Measurements from ENCODE around the gene PTH1R. TPM values are rescaled to one million over a fixed set of nuclear protein-coding genes. Genes with fewer than 3 reads are reported as not detected.
A peak's percentile ranks its signal among the peaks of the same experiment; 100 is the strongest.

Gene PTH1R
- total and polyA plus RNA-seq, 10 of the 15 experiments (the other 5 are each of a cell fraction or from before 2014, with no cell fraction given), result not detected

DNA sequence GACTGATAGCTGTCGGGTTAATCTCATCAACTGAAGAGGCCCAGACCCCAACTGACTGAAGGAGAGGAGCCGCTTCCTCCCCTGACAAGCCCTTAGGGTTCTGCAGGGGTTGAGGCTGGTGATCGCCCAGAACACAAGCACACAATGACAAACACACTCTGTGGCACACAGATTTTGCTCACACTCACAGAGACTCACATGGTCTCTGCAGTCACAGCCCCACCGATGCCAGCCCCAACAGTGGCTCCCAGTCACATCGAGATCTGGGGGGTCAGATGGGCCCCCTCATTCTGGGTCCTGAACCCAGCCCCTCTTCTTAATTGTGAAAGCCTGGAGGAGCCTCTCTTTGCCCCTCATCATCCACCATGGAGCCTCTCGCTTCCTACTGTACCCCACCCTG is 16.7 kb downstream of the PTH1R start:
- Histone ChIP-seq H4K20me1 (ENCODE audit: control insufficient read depth, insufficient read depth) (peaks cover 3% of the 10 kb centered on the region; the same call in 1 of the 2 replicates), H3K4me3 (no peak overlapping the region), H3K79me2 (ENCODE audit: control insufficient read depth, insufficient read depth, low read length) (no peaks in the 10 kb centered on the region), H3K4me2 (ENCODE audit: control insufficient read depth, insufficient read depth) (no peak overlapping the region), H2AFZ (ENCODE audit: control insufficient read depth, low read depth, low read length) (no peak overlapping the region), H3K9ac (ENCODE audit: control insufficient read depth, insufficient read depth, low read length) (no peak overlapping the region), H3K9me3 (replicated peaks; ENCODE audit: control insufficient read depth, insufficient read depth, low read length) (no peaks in the 10 kb centered on the region), H3K36me3 (ENCODE audit: control insufficient read depth in 2 of 2, insufficient read depth in 2 of 2, low read length in 1 of 2) (no peaks in the 10 kb centered on the region), H3K4me1 (ENCODE audit: control insufficient read depth, insufficient read depth, low read length) (no peaks in the 10 kb centered on the region; the same call in 1 of the 2 replicates), H3K27ac (ENCODE audit: control insufficient read depth, insufficient read depth) (no peak overlapping the region), H3K27me3 (replicated peaks in 1 of 2; ENCODE audit: control insufficient read depth in 2 of 2, insufficient read depth in 2 of 2, low read length in 1 of 2) (peaks cover 2 to 3% of the 10 kb centered on the region in 2 experiments; a peak in 3 of 4 replicates)
- ChIA-PET CTCF (interaction anchor here (0.8 to 2.9 kb wide), 16 partner anchors 15 to 198 kb away, joined by 3 to 35 read pairs (median 4); partner anchors contain the start of gene PTH1R), SMC1A (ENCODE audit: uncharacterized antibody, unreplicated experiment) (interaction anchor here (0.7 to 2.5 kb wide), 7 partner anchors 9 to 189 kb away, joined by 3 to 16 read pairs (median 3); no protein-coding TSS in a partner anchor), RAD21 (ENCODE audit: unreplicated experiment) (interaction anchor here (0.6 to 1.9 kb wide), 5 partner anchors 18 to 552 kb away, joined by 3 to 10 read pairs (median 5); no protein-coding TSS in a partner anchor), POLR2A (interaction anchor here (1.0 kb wide), 1 partner anchor 192 kb away, joined by 4 read pairs; no protein-coding TSS in a partner anchor)
- FAIRE-seq (no peak), ATAC-seq (no peak), DNase-seq (ENCODE audit: low read depth, low spot score) (no peak)
- 33% methylated on average over 6 of the region's 6 CpGs for WGBS (ENCODE audit: insufficient coverage, insufficient replicate concordance, low lambda C conversion rate, missing lambda C conversion rate)
- no TSS peak for BruUV-seq (replicated peaks)
- intact Hi-C loops (cut with micrococcal nuclease; ENCODE audit: unreplicated experiment), result no loop called here
- TF ChIP-seq YY1 (IDR thresholded peaks at IDR 0.05; ENCODE audit: low read depth, low read length) (no peak), TAF1 (IDR thresholded peaks at IDR 0.05; ENCODE audit: borderline replicate concordance, low read depth, low read length) (no peak), NR2F1 (conservative IDR thresholded peaks at IDR 0.05) (no peak)
- in situ Hi-C loops (cut with MboI), result no loop called here

- ChIA-PET RAD21 (ENCODE audit: unreplicated experiment) (interaction anchor here (0.6 to 1.9 kb wide), 8 partner anchors 14 to 430 kb away, joined by 3 to 10 read pairs (median 4); no protein-coding TSS in a partner anchor), POLR2A (interaction anchor here (1.0 kb wide), 1 partner anchor 193 kb away, joined by 4 read pairs; no protein-coding TSS in a partner anchor), CTCF (interaction anchor here (0.6 to 2.9 kb wide), 33 partner anchors 9 to 626 kb away, joined by 3 to 35 read pairs (median 4); partner anchors contain the start of gene MYL3), SMC1A (ENCODE audit: uncharacterized antibody, unreplicated experiment) (interaction anchor here (0.6 to 2.5 kb wide), 14 partner anchors 8 to 192 kb away, joined by 3 to 16 read pairs (median 3); partner anchors contain the start of gene PTH1R)
- no peaks in the 10 kb centered on the region; the same call in 1 of the 2 replicates for H3K4me1 ChIP-seq (ENCODE audit: control insufficient read depth, insufficient read depth, low read length)
- BruUV-seq (replicated peaks), result no TSS peak
- FAIRE-seq, result peak; percentile 93
- H3K36me3 ChIP-seq (ENCODE audit: control insufficient read depth in 2 of 2, insufficient read depth in 2 of 2, low read length in 1 of 2), result no peaks in the 10 kb centered on the region
- no peak overlapping the region for H3K4me2 ChIP-seq (ENCODE audit: control insufficient read depth, insufficient read depth)
- in situ Hi-C loops (cut with MboI) (loop anchor here (5.0 kb wide), 1 partner anchor 183 kb away; no protein-coding TSS in a partner anchor), intact Hi-C loops (cut with micrococcal nuclease; ENCODE audit: unreplicated experiment) (loop anchor here (1.0 kb wide), 2 partner anchors 29 to 190 kb away; no protein-coding TSS in a partner anchor)
- H3K4me3 ChIP-seq, result no peak overlapping the region
- H3K9me3 ChIP-seq (replicated peaks; ENCODE audit: control insufficient read depth, insufficient read depth, low read length), result no peaks in the 10 kb centered on the region
- DNase-seq (ENCODE audit: low read depth, low spot score), result peak; percentile 34
- 20% methylated on average over 5 of the region's 5 CpGs for WGBS (ENCODE audit: insufficient coverage, insufficient replicate concordance, low lambda C conversion rate, missing lambda C conversion rate)
- H3K27me3 ChIP-seq (replicated peaks in 1 of 2; ENCODE audit: control insufficient read depth in 2 of 2, insufficient read depth in 2 of 2, low read length in 1 of 2), result peaks cover 2 to 3% of the 10 kb centered on the region in 2 experiments; a peak in 3 of 4 replicates
- H3K9ac ChIP-seq (ENCODE audit: control insufficient read depth, insufficient read depth, low read length), result no peak overlapping the region
- H4K20me1 ChIP-seq (ENCODE audit: control insufficient read depth, insufficient read depth), result peaks cover 3% of the 10 kb centered on the region; the same call in 1 of the 2 replicates
- H2AFZ ChIP-seq (ENCODE audit: control insufficient read depth, low read depth, low read length), result no peak overlapping the region
- H3K27ac ChIP-seq (ENCODE audit: control insufficient read depth, insufficient read depth), result no peak overlapping the region
- ATAC-seq, result peak; percentile 87
- no peaks in the 10 kb centered on the region for H3K79me2 ChIP-seq (ENCODE audit: control insufficient read depth, insufficient read depth, low read length)
- TF ChIP-seq, protein P1, sequence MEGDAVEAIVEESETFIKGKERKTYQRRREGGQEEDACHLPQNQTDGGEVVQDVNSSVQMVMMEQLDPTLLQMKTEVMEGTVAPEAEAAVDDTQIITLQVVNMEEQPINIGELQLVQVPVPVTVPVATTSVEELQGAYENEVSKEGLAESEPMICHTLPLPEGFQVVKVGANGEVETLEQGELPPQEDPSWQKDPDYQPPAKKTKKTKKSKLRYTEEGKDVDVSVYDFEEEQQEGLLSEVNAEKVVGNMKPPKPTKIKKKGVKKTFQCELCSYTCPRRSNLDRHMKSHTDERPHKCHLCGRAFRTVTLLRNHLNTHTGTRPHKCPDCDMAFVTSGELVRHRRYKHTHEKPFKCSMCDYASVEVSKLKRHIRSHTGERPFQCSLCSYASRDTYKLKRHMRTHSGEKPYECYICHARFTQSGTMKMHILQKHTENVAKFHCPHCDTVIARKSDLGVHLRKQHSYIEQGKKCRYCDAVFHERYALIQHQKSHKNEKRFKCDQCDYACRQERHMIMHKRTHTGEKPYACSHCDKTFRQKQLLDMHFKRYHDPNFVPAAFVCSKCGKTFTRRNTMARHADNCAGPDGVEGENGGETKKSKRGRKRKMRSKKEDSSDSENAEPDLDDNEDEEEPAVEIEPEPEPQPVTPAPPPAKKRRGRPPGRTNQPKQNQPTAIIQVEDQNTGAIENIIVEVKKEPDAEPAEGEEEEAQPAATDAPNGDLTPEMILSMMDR (IDR thresholded peaks at IDR 0.05 in 2 of 3, conservative IDR thresholded peaks at IDR 0.05 in 1 of 3; ENCODE audit: control insufficient read depth in 2 of 3, extremely low read depth in 1 of 3, insufficient read depth in 1 of 3, low read depth in 3 of 3, low read length in 3 of 3), result peak; percentile 92 to 93 (median 92); a peak in 5 of 6 replicates
- TF ChIP-seq NR2C1 (IDR thresholded peaks at IDR 0.05) (no peak), TBL1XR1 (IDR thresholded peaks at IDR 0.05; ENCODE audit: low read depth, low read length) (no peak), BHLHE40 (IDR thresholded peaks at IDR 0.05; ENCODE audit: borderline replicate concordance in 1 of 2, low read depth in 2 of 2, low read length in 1 of 2) (0 out of 4 replicates have a peak, but pooled peaks of 1 of the 2 experiments have one; percentile 13), ATF7 (IDR thresholded peaks at IDR 0.05; ENCODE audit: low read depth) (peak; percentile 71), RAD21 (IDR thresholded peaks at IDR 0.05; ENCODE audit: insufficient read depth, low read depth, low read length) (peak; percentile 79), EGR1 (IDR thresholded peaks at IDR 0.05; ENCODE audit: borderline replicate concordance in 1 of 2, low read depth in 2 of 2, low read length in 2 of 2) (peak in 1 of 2 experiments; percentile 38; a peak in 1 of 3 replicates)
These were observed 17.7 kb downstream of the PTH1R start for GRCh38 chr3:46895204-46895660.

All from GM12878 (cell line).